ENCODE data around the gene CTSA.

The CTSA gene

GRCh38 chr20:45940469-45940868 lies 49.3 kb downstream of the CTSA start:
- FAIRE-seq = no peak

GRCh38 chr20:45943613-45944012 lies 52.5 kb downstream of the CTSA start:
- no peak for FAIRE-seq

GRCh38 chr20:45944151-45944964 lies 53.2 kb downstream of the CTSA start:
- no peak for FAIRE-seq

- no peak for FAIRE-seq
These were observed 54.0 kb downstream of the CTSA start for GRCh38 chr20:45944965-45945677.

- FAIRE-seq = no peak
These were observed 54.6 kb downstream of the CTSA start for GRCh38 chr20:45945678-45946148.

- no peak for FAIRE-seq
These were observed 55.2 kb downstream of the CTSA start for GRCh38 chr20:45946149-45946970.

GRCh38 chr20:45947110-45947866 lies 56.2 kb downstream of the CTSA start:
- no peak for FAIRE-seq

GRCh38 chr20:45948261-45948733 lies 57.2 kb downstream of the CTSA start:
- no peak for FAIRE-seq
